ENCODE results near the gene JAML.

GRCh38 chr11:118263695-118264568 lies 39.1 kb upstream of the JAML start, which contains the start of gene MPZL2:
- TF ChIP-seq TBP (optimal IDR thresholded peaks at IDR 0.05; ENCODE audit: low read depth, low read length) (no peak), ZNF280A (IDR thresholded peaks at IDR 0.05; ENCODE audit: low read depth, partially characterized antibody) (no peak), XRCC5 (IDR thresholded peaks at IDR 0.05; ENCODE audit: low read depth, low read length) (no peak), USF2 (CRISPR knock-in tag; IDR thresholded peaks at IDR 0.05) (no peak), TRIM24 (IDR thresholded peaks at IDR 0.05) (no peak), ATF6 (CRISPR knock-in tag; IDR thresholded peaks at IDR 0.05) (no peak), CTCF (IDR thresholded peaks at IDR 0.05 in 2 of 3, conservative IDR thresholded peaks at IDR 0.05 in 1 of 3; ENCODE audit: insufficient read depth in 2 of 3, low read depth in 1 of 3, low read length in 3 of 3) (no peak), IRF9 (tag; IDR thresholded peaks at IDR 0.05) (no peak), EP300 (IDR thresholded peaks at IDR 0.05; ENCODE audit: low read length) (no peak)
